ENCODE measurements around the gene ABCC8. TPM values are rescaled to one million over a fixed set of nuclear protein-coding genes. Genes with fewer than 3 reads are reported as not detected.
A peak's percentile ranks its signal among the peaks of the same experiment; 100 is the strongest.

The ABCC8 gene
- total and polyA plus RNA-seq, 2 donors (not counting 1 experiment from before 2014, with no cell fraction given): 0.03 to 0.17 TPM

DNA sequence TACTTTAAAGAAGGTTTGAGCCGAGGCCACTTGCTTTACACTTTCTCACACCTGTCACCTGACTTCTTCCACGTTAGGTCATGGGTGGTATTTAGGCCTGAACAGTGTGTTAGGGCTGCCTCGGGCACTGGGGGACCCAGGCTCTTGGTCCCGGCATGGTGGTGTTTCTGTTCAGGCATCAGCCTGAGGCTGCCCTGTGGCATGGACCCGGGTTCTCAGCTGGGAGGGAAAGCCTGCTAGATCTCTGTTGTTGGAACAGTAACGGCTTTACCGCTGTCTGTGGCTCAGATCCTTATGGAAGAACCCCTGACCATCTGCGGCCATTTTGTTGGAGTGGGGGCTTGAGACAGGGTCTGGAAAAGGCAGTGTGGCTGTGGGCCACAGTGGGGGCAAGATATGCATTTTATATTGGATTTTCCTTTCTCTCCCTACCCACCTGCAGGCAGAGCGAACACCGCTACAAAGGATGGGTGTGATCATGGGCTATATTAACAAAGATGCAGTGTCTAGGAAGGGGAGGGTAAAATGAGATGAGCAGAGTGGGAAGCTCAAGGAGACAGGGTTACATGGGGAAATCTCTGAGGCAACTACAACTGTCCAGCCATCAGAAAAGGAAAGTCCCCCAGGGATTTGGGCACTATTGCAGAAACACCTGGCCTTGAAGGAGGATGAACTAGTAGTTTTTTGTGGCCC, 86.5 kb downstream of the ABCC8 start:
- H3K4me1 ChIP-seq (ENCODE audit: control insufficient read depth in 2 of 2, insufficient read depth in 2 of 2, low read length in 2 of 2): peaks cover 4 to 33% of the 10 kb centered on the region in 2 donors
- Mint-ChIP-seq H3K4me3 (peak overlapping the region; percentile 85), H3K4me1 (peaks cover 16% of the 10 kb centered on the region), H3K27me3 (peaks cover 5% of the 10 kb centered on the region), H3K9me3 (ENCODE audit: insufficient read depth) (no peaks in the 10 kb centered on the region), H3K27ac (peak overlapping the region; percentile 26)
- CTCF ChIA-PET: interaction anchor here (1.0 to 5.4 kb wide), 4 partner anchors 11 to 652 kb away, joined by 3 to 31 read pairs (median 10); no protein-coding TSS in a partner anchor
- H3K27me3 ChIP-seq (replicated peaks in 1 of 4; ENCODE audit: control extremely low read depth in 1 of 4, control insufficient read depth in 3 of 4, insufficient read depth in 4 of 4, low read length in 3 of 4): peaks cover 0 to 2% (median 0%) of the 10 kb centered on the region in 4 experiments
- H3K27ac ChIP-seq (ENCODE audit: low read length in 2 of 2): no peak overlapping the region
- H3K9me3 ChIP-seq (ENCODE audit: control extremely low read depth in 1 of 3, control insufficient read depth in 2 of 3, insufficient read depth in 1 of 3, low read length in 2 of 3): no peaks in the 10 kb centered on the region
- POLR2A ChIA-PET: interaction anchor here (0.6 to 0.7 kb wide), 2 partner anchors 10 to 16 kb away, joined by 3 read pairs; no protein-coding TSS in a partner anchor
- peak overlapping the region; percentile 94 for H2AFZ ChIP-seq (ENCODE audit: insufficient read depth, low read depth, low read length, poor library complexity, severe bottlenecking)
- no peaks in the 10 kb centered on the region for H4K20me1 ChIP-seq (ENCODE audit: control insufficient read depth, insufficient read depth, low read length, poor library complexity, severe bottlenecking)
- no peaks in the 10 kb centered on the region for H3K36me3 ChIP-seq (replicated peaks in 1 of 2; ENCODE audit: control extremely low read depth in 1 of 2, control insufficient read depth in 1 of 2, extremely low read depth in 1 of 2, insufficient read depth in 2 of 2, low read length in 1 of 2)
- ATAC-seq (ENCODE audit: low read depth): no peak
- intact Hi-C loops (cut with micrococcal nuclease): loop anchor here (1.0 to 10.0 kb wide), 5 partner anchors 114 to 625 kb away; partner anchors contain the start of genes NUCB2, RPS13 and SERGEF
- TF ChIP-seq, protein P1, sequence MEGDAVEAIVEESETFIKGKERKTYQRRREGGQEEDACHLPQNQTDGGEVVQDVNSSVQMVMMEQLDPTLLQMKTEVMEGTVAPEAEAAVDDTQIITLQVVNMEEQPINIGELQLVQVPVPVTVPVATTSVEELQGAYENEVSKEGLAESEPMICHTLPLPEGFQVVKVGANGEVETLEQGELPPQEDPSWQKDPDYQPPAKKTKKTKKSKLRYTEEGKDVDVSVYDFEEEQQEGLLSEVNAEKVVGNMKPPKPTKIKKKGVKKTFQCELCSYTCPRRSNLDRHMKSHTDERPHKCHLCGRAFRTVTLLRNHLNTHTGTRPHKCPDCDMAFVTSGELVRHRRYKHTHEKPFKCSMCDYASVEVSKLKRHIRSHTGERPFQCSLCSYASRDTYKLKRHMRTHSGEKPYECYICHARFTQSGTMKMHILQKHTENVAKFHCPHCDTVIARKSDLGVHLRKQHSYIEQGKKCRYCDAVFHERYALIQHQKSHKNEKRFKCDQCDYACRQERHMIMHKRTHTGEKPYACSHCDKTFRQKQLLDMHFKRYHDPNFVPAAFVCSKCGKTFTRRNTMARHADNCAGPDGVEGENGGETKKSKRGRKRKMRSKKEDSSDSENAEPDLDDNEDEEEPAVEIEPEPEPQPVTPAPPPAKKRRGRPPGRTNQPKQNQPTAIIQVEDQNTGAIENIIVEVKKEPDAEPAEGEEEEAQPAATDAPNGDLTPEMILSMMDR (IDR thresholded peaks at IDR 0.05): no peak
- no peak for TF ChIP-seq EZH2 (IDR thresholded peaks at IDR 0.05; ENCODE audit: borderline replicate concordance, insufficient read depth, low read depth, low read length, poor library complexity, severe bottlenecking)
- peak overlapping the region; percentile 73 for H3K9ac ChIP-seq (ENCODE audit: low read length)
- 51% methylated on average over 5 of the region's 10 CpGs for WGBS (ENCODE audit: insufficient coverage)
- H3K79me2 ChIP-seq (ENCODE audit: control insufficient read depth, insufficient read depth, low read length): no peaks in the 10 kb centered on the region
- peak overlapping the region in 4 of 5 experiments; percentile 62 to 90 (median 66) for H3K4me3 ChIP-seq (ENCODE audit: control extremely low read depth in 1 of 5, extremely low read depth in 1 of 5, insufficient read depth in 1 of 5, low read depth in 2 of 5, low read length in 4 of 5)
- no peak for DNase-seq
- H3K4me2 ChIP-seq (replicated peaks; ENCODE audit: low read depth, low read length, poor library complexity, severe bottlenecking): peak overlapping the region; percentile 99

All from B cell (primary cell).